Amygdala (tissue), 56 donors: ENCODE data around the gene SDF2L1.
"Not testable (repeated sequence)": the region's sequence is repeated elsewhere in the genome, so short reads cannot be mapped to it uniquely, and the experiment has no call there.

Experiments
- DNase-seq, 56 donors: peaks; one replicate each; lab custom pipeline; 2025; lab: John Stamatoyannopoulos, UW

SDF2L1 gene

DNA sequence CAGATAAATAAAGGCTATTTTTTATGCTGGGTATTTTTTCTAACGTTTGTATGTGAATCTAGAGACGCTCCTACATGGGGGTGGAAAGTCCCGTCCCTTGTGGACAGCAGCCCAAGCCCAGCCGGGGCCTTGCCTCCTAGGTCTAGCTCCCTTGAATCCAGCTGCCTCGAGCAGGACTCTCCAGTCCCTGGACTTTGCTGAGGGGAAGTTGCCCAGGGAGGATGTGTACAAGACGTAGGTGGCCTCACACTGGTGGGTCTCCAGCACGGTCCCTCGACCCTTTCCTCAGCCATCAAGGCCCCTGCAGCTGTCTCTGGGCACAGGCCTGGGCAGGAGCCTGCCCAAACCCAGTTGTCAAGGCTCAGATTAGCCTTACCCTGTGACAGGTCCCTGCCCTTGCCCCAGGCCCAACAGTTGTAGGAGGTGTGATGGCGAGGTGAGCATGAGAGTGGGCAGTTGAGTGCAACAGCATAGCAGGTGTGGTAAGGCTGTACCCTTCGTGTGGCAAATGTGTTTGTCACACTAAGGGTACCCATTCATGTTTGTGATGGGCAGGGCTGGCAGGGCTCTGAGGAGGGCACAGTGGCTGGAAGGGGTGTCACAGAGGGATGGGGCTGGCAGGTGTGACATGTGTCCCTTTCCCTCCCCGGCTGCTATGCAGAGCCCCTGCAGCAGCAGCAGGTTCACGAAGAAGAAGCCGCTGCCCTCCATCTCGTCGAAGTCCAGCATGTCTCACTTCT is 6.2 kb upstream of the SDF2L1 start:
- DNase-seq: no peak

- no peak for DNase-seq
These were observed 5.4 kb upstream of the SDF2L1 start for GRCh38 chr22:21636629-21637218.

DNA sequence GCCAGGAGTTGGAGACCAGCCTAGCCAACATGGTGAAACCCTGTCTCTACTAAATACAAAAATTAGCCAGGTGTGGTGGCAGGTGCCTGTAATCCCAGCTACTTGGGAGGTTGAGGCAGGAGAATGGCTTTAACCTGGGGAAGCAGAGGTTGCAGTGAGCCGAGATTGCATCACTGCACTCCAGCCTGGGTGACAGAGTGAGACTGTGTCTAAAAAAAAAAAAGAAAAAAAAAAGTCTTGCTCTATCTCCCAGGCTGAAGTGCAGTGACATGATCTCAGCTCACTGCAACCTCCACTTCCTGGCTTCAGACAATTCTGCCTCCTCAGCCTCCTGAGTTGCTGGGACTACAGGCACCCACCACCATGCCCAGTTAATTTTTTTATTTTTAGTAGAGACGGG is 4.7 kb upstream of the SDF2L1 start:
- not testable (repeated sequence) for DNase-seq

DNA sequence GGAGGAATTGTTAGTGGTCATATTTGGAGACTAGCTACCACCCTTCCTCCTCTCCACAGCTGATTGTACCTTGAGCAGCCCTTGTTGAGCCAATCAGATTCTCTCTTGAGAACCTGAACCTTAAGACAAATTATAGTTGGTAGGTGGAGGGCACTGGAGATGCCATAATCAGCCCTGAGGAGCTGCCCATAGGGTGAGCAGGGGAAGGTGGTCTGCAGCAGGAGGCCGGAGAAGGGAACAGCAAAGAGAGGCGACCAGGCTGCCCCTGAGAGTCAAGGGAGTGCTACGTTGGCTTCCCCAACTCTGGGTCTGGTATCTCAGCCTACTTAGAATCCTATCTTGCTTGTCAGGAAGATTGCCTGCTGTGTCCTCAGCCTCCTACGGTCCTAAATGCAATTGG is 2.7 kb upstream of the SDF2L1 start:
- no peak for DNase-seq

GRCh38 chr22:21640810-21641209 is 1.3 kb upstream of the SDF2L1 start:
- DNase-seq: no peak

GRCh38 chr22:21641417-21641788 is 699 bp upstream of the SDF2L1 start:
- DNase-seq: peak in 12 of 56 donors; percentile 22 to 63 (median 48)

- peak in 18 of 56 donors; percentile 11 to 54 (median 25) for DNase-seq
These were observed 714 bp downstream of the SDF2L1 start for GRCh38 chr22:21642584-21643448.

DNA sequence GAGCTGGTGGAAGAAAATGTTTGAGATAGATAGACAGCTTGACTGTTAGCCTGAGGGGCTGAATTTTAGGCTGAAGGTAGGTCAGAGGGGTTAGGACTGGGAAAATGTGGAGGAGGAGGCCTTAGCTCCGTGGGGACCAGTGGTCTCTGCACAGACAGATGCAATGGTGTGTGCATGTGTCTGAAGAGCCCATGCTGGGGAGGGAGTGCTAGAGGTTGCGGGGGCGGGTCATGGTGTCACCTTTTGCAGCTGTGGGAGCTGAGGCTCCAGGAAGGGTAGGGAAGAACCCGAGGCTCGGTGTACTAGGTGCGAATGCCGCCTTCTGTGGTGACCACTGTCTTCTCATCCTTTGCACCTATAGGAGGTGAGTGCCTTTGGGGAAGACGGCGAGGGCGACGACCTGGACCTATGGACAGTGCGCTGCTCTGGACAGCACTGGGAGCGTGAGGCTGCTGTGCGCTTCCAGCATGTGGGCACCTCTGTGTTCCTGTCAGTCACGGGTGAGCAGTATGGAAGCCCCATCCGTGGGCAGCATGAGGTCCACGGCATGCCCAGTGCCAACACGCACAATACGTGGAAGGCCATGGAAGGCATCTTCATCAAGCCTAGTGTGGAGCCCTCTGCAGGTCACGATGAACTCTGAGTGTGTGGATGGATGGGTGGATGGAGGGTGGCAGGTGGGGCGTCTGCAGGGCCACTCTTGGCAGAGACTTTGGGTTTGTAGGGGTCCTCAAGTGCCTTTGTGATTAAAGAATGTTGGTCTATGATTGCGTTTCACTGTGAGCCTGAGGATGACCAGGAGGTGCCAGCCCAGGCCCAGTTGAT is 1.6 kb downstream of the SDF2L1 start:
- DNase-seq: no peak

GRCh38 chr22:21645513-21645912 is 3.4 kb downstream of the SDF2L1 start:
- not testable (repeated sequence) for DNase-seq

DNA sequence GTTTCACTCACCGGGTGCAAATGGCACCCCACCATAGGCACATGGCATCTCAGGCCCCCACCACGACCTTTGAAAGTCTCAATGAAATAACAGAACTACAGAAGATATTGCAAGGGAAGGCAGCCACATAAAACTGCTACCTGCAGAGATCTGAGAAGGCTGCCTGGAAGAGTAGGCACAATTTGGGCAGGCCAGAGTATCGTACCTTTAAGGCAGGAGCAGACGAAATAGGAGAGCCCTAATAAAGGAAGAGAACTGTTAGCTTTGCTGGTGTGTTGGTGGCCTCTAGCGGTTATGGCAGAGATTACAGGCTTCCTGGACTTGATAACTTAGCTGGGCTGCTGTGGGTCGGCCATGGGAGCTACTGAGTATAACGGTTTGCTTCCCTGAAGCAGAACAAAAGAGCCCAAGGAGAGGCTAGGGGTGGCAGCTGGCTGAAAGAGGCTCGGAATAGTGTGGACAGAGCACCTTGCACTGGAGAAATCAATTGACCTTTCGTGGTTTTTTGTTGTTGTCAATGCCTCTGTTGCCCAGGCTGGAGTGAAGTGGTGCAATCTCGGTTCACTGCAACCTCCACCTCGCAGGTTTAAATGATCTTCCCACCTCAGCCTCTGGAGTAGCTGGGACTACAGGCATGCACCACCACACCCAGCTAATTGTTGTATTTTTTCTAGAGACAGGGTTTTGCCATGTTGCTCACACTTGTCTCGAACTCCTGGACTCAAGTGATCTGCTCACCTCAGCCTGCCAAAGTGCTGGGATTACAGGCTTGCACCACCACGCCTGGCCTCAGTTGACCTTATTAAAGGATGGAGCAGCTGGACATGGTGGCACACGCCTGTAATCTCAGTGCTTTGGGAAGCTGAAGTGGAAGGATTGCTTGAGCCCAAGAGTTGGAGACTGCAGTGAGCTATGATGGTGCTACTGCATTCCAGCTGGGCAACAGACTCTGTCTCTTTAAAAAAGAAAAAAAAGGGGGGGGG is 4.8 kb downstream of the SDF2L1 start:
- peak in 47 of 56 donors; percentile 9 to 88 (median 50) for DNase-seq

GRCh38 chr22:21650280-21650679 is 8.2 kb downstream of the SDF2L1 start:
- DNase-seq: no peak

DNA sequence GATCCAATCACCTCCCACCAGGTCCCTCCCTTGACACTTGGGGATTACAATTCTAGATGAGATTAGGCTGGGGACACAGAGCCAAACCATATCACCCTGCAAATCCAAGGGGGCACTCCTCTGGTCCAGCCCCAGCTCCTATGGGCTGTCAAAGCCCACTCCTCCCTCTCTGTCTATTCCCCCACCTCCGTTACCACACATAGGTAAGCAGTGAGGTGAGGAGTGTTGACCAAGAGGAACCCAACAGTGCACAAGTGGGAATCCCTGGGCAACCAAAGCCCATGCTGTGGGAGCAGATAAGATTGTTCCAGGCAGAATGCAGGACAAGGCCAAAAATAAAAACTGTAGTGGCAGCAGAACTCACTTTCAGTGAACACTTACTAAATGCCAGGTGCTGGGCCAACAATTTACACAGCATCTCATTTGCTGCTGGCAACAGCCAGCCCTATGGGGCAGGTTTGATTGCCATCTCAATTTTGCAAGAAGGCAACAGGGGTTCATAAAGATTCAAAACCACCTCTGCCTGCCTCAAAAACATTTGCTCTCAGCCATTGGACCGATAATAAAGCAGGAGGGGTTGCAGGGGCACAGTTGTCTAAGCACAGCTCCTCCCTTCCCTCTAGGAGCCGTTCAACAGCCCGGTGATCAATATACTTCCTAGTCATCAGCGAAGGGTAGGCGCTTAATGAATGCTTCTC is 8.9 kb downstream of the SDF2L1 start:
- no peak for DNase-seq

- DNase-seq: no peak
These were observed 9.5 kb downstream of the SDF2L1 start for GRCh38 chr22:21651521-21652009.

DNA sequence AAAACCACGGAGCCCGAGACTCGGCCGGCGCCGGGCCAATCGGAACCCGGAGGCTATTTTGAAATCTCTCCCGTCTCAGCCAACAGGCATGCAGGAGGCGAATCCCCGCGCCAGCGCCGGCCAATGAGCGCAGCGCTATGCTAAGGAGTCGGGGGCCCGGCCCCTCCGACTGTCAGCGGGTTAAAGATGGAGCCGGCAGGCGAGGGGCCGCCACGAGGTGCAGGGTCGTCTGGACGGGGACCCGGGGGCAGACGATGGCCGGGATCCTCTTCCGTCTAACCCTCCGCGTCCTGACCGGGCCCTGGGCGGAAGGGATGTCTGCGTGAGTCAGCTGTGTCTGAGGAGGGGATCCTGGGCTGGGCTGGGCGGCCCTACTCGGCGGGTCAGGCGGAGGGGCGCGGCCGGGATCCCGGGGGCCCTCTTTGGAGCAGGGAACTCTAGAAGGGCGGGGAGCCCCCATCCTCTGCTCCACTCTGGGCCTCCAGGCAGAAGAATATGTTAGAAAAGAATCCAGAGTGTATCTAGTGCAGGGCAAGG is 10.0 kb downstream of the SDF2L1 start:
- peak in 52 of 56 donors; percentile 10 to 89 (median 64) for DNase-seq

- DNase-seq: no peak
These were observed 10.7 kb downstream of the SDF2L1 start for GRCh38 chr22:21652547-21653545.

GRCh38 chr22:21657020-21657359 is 14.9 kb downstream of the SDF2L1 start:
- no peak for DNase-seq
